ENCODE results near the gene OR2J2. TPM values are rescaled to one million over a fixed set of nuclear protein-coding genes. Genes with fewer than 3 reads are reported as not detected.

The OR2J2 gene
- polyA plus RNA-seq, 1 donor from 2014 or later: not detected

DNA sequence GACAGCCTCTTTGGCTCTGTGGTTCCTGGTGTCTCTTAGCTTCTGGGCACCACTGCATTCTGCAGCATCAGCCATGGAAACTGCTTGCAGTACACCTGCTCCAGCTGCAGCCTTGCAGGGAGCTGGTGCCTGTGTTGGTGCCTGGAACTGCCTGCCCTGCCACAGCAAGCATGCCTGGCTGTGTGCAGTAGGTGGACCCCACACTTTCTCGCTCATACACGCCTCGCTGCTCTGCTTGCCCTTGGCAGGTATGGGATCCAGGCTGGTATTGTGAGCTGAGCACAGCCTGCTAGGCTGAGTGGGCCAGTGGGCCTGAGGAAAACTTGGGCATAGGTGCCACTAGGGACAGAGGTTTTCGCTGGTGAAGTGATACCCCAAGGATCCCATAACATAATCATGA is 40.1 kb upstream of the OR2J2 start:
- Histone ChIP-seq H4K20me1 (ENCODE audit: insufficient read depth) (no peaks in the 10 kb centered on the region), H3K36me3 (ENCODE audit: insufficient read depth, low read length) (no peaks in the 10 kb centered on the region), H3K4me3 (ENCODE audit: low read length) (no peak overlapping the region), H3K9me3 (ENCODE audit: low read length) (no peaks in the 10 kb centered on the region), H3K9me2 (ENCODE audit: insufficient read depth, low read length) (no peaks in the 10 kb centered on the region), H3K79me2 (replicated peaks; ENCODE audit: insufficient read depth, low read length) (no peaks in the 10 kb centered on the region), H3K27ac (ENCODE audit: low read length) (no peak overlapping the region), H2AFZ (ENCODE audit: low read depth, low read length) (no peak overlapping the region), H3K4me2 (ENCODE audit: low read length) (no peak overlapping the region), H3K9ac (ENCODE audit: low read length) (no peak overlapping the region), H3K27me3 (ENCODE audit: insufficient read depth, low read depth, low read length) (no peaks in the 10 kb centered on the region), H3F3A (ENCODE audit: insufficient read depth, low read length, poor library complexity, severe bottlenecking) (no peaks in the 10 kb centered on the region)
- TF ChIP-seq, protein P1, sequence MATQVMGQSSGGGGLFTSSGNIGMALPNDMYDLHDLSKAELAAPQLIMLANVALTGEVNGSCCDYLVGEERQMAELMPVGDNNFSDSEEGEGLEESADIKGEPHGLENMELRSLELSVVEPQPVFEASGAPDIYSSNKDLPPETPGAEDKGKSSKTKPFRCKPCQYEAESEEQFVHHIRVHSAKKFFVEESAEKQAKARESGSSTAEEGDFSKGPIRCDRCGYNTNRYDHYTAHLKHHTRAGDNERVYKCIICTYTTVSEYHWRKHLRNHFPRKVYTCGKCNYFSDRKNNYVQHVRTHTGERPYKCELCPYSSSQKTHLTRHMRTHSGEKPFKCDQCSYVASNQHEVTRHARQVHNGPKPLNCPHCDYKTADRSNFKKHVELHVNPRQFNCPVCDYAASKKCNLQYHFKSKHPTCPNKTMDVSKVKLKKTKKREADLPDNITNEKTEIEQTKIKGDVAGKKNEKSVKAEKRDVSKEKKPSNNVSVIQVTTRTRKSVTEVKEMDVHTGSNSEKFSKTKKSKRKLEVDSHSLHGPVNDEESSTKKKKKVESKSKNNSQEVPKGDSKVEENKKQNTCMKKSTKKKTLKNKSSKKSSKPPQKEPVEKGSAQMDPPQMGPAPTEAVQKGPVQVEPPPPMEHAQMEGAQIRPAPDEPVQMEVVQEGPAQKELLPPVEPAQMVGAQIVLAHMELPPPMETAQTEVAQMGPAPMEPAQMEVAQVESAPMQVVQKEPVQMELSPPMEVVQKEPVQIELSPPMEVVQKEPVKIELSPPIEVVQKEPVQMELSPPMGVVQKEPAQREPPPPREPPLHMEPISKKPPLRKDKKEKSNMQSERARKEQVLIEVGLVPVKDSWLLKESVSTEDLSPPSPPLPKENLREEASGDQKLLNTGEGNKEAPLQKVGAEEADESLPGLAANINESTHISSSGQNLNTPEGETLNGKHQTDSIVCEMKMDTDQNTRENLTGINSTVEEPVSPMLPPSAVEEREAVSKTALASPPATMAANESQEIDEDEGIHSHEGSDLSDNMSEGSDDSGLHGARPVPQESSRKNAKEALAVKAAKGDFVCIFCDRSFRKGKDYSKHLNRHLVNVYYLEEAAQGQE (IDR thresholded peaks at IDR 0.05; ENCODE audit: borderline replicate concordance): no peak
- no peak for TF ChIP-seq TAF1 (IDR thresholded peaks at IDR 0.05; ENCODE audit: low read depth)
- TF ChIP-seq SMC3 (conservative IDR thresholded peaks at IDR 0.05; ENCODE audit: poor library complexity): no peak
- no peak for TF ChIP-seq MXI1 (conservative IDR thresholded peaks at IDR 0.05; ENCODE audit: poor library complexity, severe bottlenecking)
- TF ChIP-seq RAD21 (conservative IDR thresholded peaks at IDR 0.05): no peak
- TF ChIP-seq EP300 (conservative IDR thresholded peaks at IDR 0.05; ENCODE audit: poor library complexity, severe bottlenecking): no peak

DNA sequence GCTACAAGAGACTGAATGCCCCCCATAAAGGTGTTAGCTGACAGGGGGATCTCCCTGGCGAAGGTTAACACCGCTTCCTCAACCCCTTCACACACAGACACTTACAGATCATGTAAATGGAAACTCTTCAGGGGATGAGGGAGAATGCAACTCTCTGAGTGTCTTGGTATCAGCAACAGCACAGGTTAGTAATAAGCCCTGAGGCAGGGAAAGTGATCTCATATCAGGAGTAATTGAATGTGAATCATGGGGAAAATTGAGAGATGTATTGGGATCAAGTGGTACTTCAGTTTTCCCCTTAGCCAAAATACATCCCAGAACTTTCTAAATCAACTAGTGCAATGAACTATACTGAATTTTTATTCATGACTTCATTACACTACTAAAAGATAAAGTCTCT is 39.0 kb upstream of the OR2J2 start:
- Histone ChIP-seq H3K36me3 (ENCODE audit: insufficient read depth, low read length) (no peaks in the 10 kb centered on the region), H3K9me2 (ENCODE audit: insufficient read depth, low read length) (no peaks in the 10 kb centered on the region), H3K4me3 (ENCODE audit: low read length) (no peak overlapping the region), H3K27ac (ENCODE audit: low read length) (no peak overlapping the region), H3F3A (ENCODE audit: insufficient read depth, low read length, poor library complexity, severe bottlenecking) (no peaks in the 10 kb centered on the region), H2AFZ (ENCODE audit: low read depth, low read length) (no peak overlapping the region), H3K9me3 (ENCODE audit: low read length) (no peaks in the 10 kb centered on the region), H3K4me2 (ENCODE audit: low read length) (no peak overlapping the region), H3K9ac (ENCODE audit: low read length) (no peak overlapping the region), H4K20me1 (ENCODE audit: insufficient read depth) (no peaks in the 10 kb centered on the region), H3K79me2 (replicated peaks; ENCODE audit: insufficient read depth, low read length) (no peaks in the 10 kb centered on the region), H3K27me3 (ENCODE audit: insufficient read depth, low read depth, low read length) (no peaks in the 10 kb centered on the region)
- TF ChIP-seq EP300 (conservative IDR thresholded peaks at IDR 0.05; ENCODE audit: poor library complexity, severe bottlenecking): no peak
- TF ChIP-seq EZH2 (IDR thresholded peaks at IDR 0.05; ENCODE audit: borderline replicate concordance, insufficient read depth, low read length, poor library complexity, severe bottlenecking): no peak
- TF ChIP-seq, protein P1 (IDR thresholded peaks at IDR 0.05; ENCODE audit: borderline replicate concordance): no peak
- TF ChIP-seq POLR2AphosphoS5 (IDR thresholded peaks at IDR 0.05): no peak
- TF ChIP-seq, protein P2, sequence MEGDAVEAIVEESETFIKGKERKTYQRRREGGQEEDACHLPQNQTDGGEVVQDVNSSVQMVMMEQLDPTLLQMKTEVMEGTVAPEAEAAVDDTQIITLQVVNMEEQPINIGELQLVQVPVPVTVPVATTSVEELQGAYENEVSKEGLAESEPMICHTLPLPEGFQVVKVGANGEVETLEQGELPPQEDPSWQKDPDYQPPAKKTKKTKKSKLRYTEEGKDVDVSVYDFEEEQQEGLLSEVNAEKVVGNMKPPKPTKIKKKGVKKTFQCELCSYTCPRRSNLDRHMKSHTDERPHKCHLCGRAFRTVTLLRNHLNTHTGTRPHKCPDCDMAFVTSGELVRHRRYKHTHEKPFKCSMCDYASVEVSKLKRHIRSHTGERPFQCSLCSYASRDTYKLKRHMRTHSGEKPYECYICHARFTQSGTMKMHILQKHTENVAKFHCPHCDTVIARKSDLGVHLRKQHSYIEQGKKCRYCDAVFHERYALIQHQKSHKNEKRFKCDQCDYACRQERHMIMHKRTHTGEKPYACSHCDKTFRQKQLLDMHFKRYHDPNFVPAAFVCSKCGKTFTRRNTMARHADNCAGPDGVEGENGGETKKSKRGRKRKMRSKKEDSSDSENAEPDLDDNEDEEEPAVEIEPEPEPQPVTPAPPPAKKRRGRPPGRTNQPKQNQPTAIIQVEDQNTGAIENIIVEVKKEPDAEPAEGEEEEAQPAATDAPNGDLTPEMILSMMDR (IDR thresholded peaks at IDR 0.05; ENCODE audit: poor library complexity, severe bottlenecking): no peak
- TF ChIP-seq RAD21 (conservative IDR thresholded peaks at IDR 0.05): no peak
- TF ChIP-seq TAF1 (IDR thresholded peaks at IDR 0.05; ENCODE audit: low read depth): no peak
- TF ChIP-seq MXI1 (conservative IDR thresholded peaks at IDR 0.05; ENCODE audit: poor library complexity, severe bottlenecking): no peak
- TF ChIP-seq SMC3 (conservative IDR thresholded peaks at IDR 0.05; ENCODE audit: poor library complexity): no peak

Measured in neural cell (in vitro differentiated cells).